ENCODE results near the gene EML1. TPM values are rescaled to one million over a fixed set of nuclear protein-coding genes. Genes with fewer than 3 reads are reported as not detected.

The EML1 gene
- total RNA-seq, 2 donors from 2014 or later: 55.1 to 66.5 TPM

DNA sequence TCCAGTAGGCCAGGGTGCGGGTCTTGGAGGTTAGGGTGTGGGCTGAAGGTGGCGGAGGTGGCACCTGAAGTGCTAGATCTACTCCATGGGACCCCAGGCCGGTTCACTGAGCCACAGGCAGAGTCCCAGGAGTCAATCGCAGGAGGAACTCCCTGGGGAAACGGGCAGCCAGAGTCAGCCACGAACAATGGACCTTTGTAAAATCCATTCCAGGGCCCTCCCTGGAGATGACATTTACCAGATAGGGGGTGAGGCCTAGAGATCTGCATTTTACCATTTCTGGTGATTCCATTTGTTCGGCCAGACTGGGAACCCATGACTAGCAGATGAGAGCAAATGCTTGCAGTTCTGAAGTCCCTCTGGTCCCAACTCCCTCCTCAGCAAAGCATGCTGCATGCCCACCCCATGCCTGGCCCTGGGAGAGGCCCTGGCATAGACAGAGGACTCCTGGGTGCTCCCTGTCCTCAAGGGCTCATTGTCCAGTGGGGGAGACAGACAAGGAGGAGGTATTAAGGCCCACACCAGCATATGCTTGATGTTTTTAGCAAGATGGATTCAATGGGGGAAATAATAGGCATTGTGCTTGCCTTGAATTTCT is 115.5 kb downstream of the EML1 start:
- H3K4me1 ChIP-seq (ENCODE audit: control insufficient read depth in 1 of 2, low read depth in 2 of 2): no peaks in the 10 kb centered on the region
- ATAC-seq (ENCODE audit: insufficient number of reproducible peaks, low FRiP score, low read depth) (no peak), DNase-seq (ENCODE audit: low spot score) (no peak)
- H3K36me3 ChIP-seq: peaks cover 19% of the 10 kb centered on the region
- no peaks in the 10 kb centered on the region for H3K27me3 ChIP-seq (replicated peaks; ENCODE audit: insufficient read depth)
- H3K27ac ChIP-seq: no peak overlapping the region
- H3K9me3 ChIP-seq: no peaks in the 10 kb centered on the region
- no peak overlapping the region for H3K4me3 ChIP-seq
- TF ChIP-seq, protein P1, sequence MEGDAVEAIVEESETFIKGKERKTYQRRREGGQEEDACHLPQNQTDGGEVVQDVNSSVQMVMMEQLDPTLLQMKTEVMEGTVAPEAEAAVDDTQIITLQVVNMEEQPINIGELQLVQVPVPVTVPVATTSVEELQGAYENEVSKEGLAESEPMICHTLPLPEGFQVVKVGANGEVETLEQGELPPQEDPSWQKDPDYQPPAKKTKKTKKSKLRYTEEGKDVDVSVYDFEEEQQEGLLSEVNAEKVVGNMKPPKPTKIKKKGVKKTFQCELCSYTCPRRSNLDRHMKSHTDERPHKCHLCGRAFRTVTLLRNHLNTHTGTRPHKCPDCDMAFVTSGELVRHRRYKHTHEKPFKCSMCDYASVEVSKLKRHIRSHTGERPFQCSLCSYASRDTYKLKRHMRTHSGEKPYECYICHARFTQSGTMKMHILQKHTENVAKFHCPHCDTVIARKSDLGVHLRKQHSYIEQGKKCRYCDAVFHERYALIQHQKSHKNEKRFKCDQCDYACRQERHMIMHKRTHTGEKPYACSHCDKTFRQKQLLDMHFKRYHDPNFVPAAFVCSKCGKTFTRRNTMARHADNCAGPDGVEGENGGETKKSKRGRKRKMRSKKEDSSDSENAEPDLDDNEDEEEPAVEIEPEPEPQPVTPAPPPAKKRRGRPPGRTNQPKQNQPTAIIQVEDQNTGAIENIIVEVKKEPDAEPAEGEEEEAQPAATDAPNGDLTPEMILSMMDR (IDR thresholded peaks at IDR 0.05): no peak

DNA sequence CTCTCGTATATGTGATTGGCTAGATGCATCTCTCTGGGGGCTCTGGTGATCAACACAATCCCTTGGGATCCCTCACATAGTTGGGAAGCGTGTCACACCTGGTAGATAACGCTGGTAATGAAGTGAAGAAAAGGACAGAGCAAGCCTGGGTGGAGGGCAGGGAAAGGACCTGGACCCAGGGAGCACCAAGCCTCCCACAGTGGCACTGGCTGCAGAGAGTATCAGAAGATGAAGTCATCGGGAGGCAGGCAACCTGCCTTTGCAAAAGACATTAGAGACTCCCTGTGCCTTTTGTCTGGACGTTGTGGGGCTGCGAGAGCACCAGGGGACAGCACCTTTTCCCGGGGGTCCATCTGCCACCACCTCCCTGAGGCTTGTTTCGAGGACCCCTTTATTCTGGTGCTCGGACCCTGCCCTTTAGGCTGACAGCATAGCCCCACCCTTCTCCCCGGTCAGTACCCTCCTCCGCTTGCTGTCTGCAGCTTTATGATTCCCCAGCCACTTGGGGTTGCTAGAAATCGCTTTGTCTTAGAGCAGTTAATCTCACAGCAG is 116.4 kb downstream of the EML1 start:
- H3K9me3 ChIP-seq: no peaks in the 10 kb centered on the region
- H3K36me3 ChIP-seq: peaks cover 23% of the 10 kb centered on the region
- ATAC-seq (ENCODE audit: insufficient number of reproducible peaks, low FRiP score, low read depth) (no peak), DNase-seq (ENCODE audit: low spot score) (no peak)
- TF ChIP-seq, protein P1 (IDR thresholded peaks at IDR 0.05): no peak
- no peaks in the 10 kb centered on the region for H3K4me1 ChIP-seq (ENCODE audit: control insufficient read depth in 1 of 2, low read depth in 2 of 2)
- H3K27me3 ChIP-seq (replicated peaks; ENCODE audit: insufficient read depth): no peaks in the 10 kb centered on the region
- no peak overlapping the region for H3K4me3 ChIP-seq
- H3K27ac ChIP-seq: no peak overlapping the region

DNA sequence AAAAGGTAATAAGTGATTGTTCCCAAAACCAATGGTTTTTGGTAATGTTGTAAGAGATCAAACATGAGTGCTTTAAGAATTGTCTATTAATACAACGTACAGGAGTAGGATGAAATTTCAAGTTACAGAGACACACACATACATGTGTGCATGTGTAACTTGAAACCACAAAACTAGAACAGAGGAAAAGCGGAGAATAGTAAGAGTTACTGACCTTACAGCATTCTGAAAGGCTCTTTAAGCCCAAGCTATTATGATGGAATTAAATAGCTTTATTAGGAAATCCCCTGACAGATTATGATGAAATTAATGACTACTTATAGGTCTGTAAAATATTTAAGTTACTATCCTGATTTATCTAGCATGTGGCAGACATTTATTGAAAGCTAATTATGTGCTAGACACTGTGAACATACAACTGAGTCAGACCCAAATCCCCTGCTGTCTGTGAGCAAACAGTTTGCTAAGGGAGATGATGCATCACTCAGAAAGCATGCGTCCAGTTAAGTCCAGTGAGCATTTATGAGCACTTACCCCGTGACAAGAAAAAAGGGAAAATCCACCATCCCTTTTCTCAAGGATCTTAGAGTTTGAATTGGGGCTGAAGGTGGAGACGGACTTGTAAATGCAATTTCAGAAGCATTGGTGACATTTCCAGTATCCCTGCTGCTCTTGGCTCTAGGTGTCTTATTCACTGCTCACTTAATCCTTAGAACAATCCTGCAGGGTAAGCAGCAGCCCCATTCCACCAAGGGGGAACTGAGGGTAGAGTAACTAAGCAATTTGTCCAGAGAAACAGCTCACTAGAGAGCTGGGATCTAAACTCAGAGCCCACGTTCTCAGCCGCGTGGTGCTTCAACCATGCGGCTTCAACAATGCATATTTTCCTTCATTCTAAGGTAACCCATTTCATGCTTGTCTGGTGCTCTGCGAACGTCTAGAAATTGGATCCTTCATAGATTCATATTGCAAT is 117.4 kb downstream of the EML1 start:
- Histone ChIP-seq H3K4me3 (no peak overlapping the region), H3K9me3 (no peaks in the 10 kb centered on the region), H3K4me1 (ENCODE audit: control insufficient read depth in 1 of 2, low read depth in 2 of 2) (no peaks in the 10 kb centered on the region), H3K27ac (no peak overlapping the region), H3K27me3 (replicated peaks; ENCODE audit: insufficient read depth) (no peaks in the 10 kb centered on the region), H3K36me3 (peaks cover 25% of the 10 kb centered on the region)
- ATAC-seq (ENCODE audit: insufficient number of reproducible peaks, low FRiP score, low read depth): no peak
- DNase-seq (ENCODE audit: low spot score): no peak
- TF ChIP-seq, protein P1 (IDR thresholded peaks at IDR 0.05): no peak

DNA sequence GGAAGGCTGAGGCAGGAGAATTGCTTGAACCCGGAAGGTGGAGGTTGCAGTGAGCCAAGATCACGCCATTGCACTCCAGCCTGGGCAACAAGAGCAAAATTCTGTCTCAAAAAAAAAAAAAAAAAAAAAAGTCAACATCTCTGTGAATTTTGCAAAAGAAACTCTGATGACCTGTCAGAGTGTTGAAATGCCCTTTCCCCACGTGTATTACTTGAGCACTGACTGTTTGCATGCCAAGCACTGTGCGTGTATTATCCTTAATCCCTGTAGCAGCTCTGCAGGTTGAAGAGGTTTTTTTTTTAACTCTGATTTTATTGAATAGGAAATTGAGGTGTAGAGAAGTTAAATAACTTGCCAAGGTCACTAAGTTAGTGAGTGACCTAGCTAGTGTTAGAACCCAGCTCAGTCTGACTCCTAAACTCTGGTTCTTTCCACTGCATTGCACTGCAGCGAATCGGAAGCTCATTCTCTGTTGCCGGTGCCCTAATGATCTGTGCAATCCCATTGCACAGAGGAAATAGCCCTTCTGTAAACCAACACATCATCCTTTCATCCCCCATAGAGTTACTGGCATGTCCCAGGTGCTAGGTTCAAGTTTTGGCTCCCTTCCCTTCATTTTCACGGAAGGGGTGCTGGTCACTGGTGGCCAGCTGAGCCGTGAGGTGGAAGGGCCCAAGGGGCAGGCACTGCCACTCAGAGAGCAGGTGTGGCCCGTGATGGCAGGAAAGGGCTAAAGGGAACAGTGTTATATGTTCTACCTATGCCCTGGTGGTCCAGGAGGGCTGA is 122.3 kb downstream of the EML1 start:
- TF ChIP-seq, protein P1 (IDR thresholded peaks at IDR 0.05): no peak
- no peak overlapping the region for H3K27ac ChIP-seq
- no peak for ATAC-seq (ENCODE audit: insufficient number of reproducible peaks, low FRiP score, low read depth)
- peaks cover 29% of the 10 kb centered on the region for H3K36me3 ChIP-seq
- DNase-seq (ENCODE audit: low spot score): no peak
- H3K4me3 ChIP-seq: no peak overlapping the region
- no peaks in the 10 kb centered on the region for H3K4me1 ChIP-seq (ENCODE audit: control insufficient read depth in 1 of 2, low read depth in 2 of 2)
- no peaks in the 10 kb centered on the region for H3K9me3 ChIP-seq
- H3K27me3 ChIP-seq (replicated peaks; ENCODE audit: insufficient read depth): no peaks in the 10 kb centered on the region

DNA sequence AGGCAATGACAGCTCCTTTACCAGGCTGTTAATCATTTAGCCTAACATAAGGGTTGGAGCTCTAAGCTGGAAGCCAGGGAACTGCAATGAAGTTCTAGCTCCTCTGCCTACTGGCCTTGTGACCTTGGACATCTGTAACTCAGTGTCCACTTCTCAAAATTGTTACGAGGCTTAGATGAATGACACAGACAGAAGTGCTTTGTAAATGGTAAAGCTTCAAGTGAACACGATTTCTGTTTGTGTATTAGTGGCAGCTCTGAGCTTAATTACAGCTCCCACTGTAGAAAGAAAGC is 122.8 kb downstream of the EML1 start:
- TF ChIP-seq, protein P1 (IDR thresholded peaks at IDR 0.05): no peak
- Histone ChIP-seq H3K4me1 (ENCODE audit: control insufficient read depth in 1 of 2, low read depth in 2 of 2) (no peaks in the 10 kb centered on the region), H3K27me3 (replicated peaks; ENCODE audit: insufficient read depth) (no peaks in the 10 kb centered on the region), H3K9me3 (no peaks in the 10 kb centered on the region), H3K36me3 (peaks cover 25% of the 10 kb centered on the region), H3K27ac (no peak overlapping the region), H3K4me3 (no peak overlapping the region)
- ATAC-seq (ENCODE audit: insufficient number of reproducible peaks, low FRiP score, low read depth) (no peak), DNase-seq (ENCODE audit: low spot score) (no peak)

All from thoracic aorta (tissue), 2 donors.